Cardiac atrium fibroblast (primary cell): ENCODE results near the gene ING4. TPM values are rescaled to one million over a fixed set of nuclear protein-coding genes. Genes with fewer than 3 reads are reported as not detected.

ENCODE experiments used
- total RNA-seq: library from RNA; depleted of rRNA; stranded (reverse); fragments of >200 nt; gene quantifications from 2 replicates; pipeline ENCODE4 v1.2.3, GENCODE V29; 2015

The ING4 gene
- 20.8 and 26.9 TPM in 2 replicates for total RNA-seq

DNA sequence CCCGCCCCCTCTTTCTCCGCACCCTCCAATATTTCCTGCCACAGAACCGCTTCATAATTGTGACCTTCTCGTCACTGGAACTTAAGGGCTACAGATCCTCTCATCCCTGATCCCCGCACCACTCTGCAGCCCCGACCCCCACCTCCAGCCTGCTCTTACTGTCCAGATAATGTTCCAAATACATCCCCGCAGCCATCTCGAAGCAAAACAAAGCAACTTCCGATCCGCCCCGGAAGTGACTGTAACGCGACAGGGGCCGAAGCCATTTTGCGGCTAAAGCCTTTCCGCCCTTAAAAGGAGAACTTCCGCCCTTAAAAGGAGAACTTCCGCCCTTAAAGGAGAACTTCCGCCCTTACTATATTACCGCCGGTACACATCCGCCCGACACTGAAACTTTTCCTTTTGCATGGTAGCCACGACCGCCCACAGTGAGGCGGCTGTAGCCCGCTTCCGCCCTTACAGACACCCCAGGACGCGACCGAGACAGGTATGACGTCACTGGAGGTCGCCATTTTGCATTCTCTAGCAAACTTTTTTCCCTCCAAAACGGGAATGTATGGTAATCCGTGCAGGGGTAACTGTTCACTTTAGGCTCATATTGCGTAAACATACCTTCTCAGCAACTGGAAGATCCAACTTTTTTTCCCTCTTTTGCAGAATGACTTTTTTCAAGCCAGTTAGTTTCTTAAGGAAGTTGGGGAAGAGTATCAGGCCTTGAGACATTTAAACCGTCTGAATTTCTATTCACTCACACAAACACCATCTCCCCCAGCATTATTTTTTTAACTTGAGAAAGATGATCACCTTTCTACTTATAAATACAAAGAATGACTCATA lies at the start of gene ING4:
TSS of gene ING4 (minus strand) at position 214 of the 837 bp plus-strand sequence. CDS start at position 196, 18 bp downstream.

DNA sequence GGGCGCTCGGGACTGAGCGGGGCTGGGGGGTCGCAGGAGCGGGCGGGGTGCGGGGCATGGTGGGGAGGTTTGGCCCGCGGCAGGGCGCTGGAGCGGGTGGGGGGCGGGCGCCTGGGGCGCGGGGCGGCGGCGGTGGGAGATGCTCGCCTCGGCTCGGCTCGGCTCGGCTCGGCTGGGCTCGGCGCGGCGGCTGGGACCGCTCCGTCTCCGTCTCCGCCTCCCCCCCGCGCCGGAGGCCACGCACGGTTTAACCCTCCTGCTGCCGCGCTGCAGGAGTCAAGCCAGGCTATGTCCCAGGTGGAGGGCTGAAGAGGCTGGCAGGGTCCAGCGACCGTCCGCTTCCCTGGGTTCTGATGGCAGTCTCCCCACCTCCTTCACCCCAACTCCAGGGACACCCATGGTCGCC lies 37.7 kb upstream of the ING4 start, which contains the start of gene PIANP:
TSS of gene PIANP (minus strand) at position 170 of the 406 bp plus-strand sequence. CDS start 2,754 bp downstream, outside the sequence.

DNA sequence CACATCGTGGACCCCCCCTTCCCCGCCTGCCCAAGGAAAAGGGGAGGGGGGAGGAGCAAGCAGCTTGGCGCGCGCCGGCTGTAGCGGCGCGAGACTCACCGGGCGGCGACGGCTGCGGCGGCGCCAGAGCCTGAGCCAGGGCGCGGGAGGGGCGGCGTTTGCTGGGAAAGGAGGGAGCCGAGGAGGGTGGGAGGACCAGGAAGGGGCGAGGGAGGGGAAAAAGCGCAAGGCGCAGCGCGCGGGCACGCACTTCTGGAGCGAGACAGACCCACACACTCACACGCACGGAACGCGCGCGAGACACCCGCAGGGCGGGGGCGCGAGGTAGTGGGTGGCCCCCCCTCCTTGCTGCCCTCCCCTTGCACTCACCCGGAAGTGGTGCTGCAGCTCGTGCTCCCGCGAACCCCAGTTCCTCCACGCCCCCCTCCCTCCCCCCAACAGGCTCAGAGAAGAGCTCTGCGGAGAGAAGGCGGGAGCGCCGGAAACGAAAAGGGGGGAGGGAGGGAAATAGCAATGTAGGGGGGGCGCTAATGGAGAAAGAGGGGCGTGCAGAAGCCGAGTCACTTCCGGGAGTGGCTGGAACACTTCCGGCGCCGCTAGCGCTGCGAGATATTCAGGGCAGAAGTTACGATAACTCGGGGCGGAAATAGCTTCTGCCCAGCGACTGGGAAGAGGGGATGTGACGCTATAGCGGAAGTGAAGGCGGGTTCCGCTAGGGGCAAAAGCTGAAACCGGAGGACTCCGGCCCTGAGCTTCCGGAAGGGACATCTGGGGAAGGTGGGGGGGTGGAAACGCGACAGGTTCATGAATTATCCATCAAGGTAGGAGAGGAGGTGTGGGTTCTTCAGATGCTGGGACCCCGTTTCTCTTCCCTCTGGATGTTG lies 26.3 kb upstream of the ING4 start, which contains the start of gene ZNF384:
TSS of gene ZNF384 (minus strand) at position 377 of the 884 bp plus-strand sequence. CDS start 9,855 bp downstream, outside the sequence.

DNA sequence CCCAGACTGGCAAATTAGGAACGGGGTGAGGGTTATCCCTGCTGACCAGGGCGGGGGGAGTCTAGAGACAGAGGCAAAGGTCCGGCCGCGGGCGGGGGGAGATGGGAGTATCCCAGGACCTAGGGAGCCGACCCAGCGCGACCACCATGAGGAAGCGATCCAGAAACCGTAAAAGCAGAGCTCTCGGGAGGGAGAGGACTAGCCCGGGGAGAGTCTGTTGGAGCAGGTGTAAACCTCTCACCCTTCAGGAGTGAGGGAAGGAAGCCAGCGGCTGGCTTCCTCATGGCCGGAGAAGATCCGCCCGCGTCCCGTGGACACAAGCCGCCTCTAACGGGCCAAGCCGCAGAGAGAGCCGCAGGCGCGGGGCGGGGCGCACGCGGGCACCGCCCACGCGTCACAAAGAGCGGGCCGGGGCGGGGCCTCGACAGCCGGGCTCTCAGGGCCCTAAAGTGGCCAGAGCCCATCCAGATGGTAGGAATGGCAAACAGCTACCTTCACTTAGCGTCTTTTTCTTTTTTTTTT lies 15.8 kb downstream of the ING4 start, which contains the start of gene ACRBP:
TSS of gene ACRBP (minus strand) at position 350 of the 522 bp plus-strand sequence. CDS start at position 284, 66 bp downstream.

DNA sequence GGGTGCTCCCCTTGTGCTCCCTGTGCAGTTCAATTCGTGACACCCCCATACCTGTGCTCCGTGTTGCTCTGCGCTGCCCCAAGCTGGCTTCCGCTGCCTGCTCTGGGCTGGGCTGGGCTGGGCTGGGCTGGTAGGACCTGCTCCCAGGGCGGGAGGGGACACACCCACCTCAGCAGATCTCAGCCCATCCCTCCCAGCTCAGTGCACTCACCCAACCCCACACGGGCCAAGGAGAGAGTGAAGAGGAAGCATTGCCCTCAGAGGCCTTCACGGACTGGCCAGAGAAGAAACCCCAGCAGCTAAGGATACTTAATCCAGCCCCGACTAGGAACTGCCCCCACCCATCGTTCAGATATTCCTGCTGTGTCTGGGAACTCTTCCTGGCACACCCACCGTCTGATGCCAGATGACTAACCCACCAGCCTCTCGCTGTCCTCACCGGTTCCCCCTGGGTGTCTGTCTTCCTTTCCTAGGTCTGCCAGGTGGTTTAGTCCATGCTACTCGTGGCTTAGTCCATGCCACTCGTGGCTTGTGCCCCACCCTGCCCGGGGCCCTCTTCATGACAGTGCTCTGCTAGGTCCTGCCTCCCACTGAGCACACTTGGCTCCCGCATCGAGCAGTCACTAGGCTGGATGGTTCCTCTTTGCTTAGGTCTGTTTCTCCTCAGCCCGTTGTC lies 26.9 kb downstream of the ING4 start, which contains the start of gene LPAR5:
TSS of gene LPAR5 (minus strand) at position 104 of the 676 bp plus-strand sequence. CDS start 14,711 bp downstream, outside the sequence.

Other genes with a start within 250 kb of the ING4 start
- gene CD27, start 218.2 kb downstream of the ING4 start, total RNA-seq, result not detected in 2 replicates
- 12.6 and 19.3 TPM in 2 replicates for gene TAPBPL, start 211.1 kb downstream of the ING4 start, total RNA-seq
- 3.1 and 3.8 TPM in 2 replicates for gene VAMP1, start 192.4 kb downstream of the ING4 start, total RNA-seq
- gene MRPL51, start 169.9 kb downstream of the ING4 start, total RNA-seq, result 46.6 and 82.8 TPM in 2 replicates
- 19.9 and 26.5 TPM in 2 replicates for gene NCAPD2, start 169.0 kb downstream of the ING4 start, total RNA-seq
- gene GAPDH, start 128.6 kb downstream of the ING4 start, total RNA-seq, result 11,290 and 11,537 TPM in 2 replicates
- 11.7 and 12.3 TPM in 2 replicates for gene IFFO1, start 107.1 kb downstream of the ING4 start, total RNA-seq
- 20.1 and 27.1 TPM in 2 replicates for gene NOP2, start 94.8 kb downstream of the ING4 start, total RNA-seq
- 144 and 191 TPM in 2 replicates for gene CHD4, start 55.7 kb downstream of the ING4 start, total RNA-seq
- gene LPAR5, start 27.2 kb downstream of the ING4 start, total RNA-seq, result not detected in 2 replicates
- gene ACRBP, start 15.7 kb downstream of the ING4 start, total RNA-seq, result 0.32 TPM in 1 of 2 replicates, not detected in the other
- gene ZNF384, start 26.3 kb upstream of the ING4 start, total RNA-seq, result 25.1 and 33.4 TPM in 2 replicates
- gene PIANP, start 37.7 kb upstream of the ING4 start, total RNA-seq, result not detected in 2 replicates
- 85.7 and 96.7 TPM in 2 replicates for gene COPS7A, start 60.9 kb upstream of the ING4 start, total RNA-seq
- gene MLF2, start 90.0 kb upstream of the ING4 start, total RNA-seq, result 194 and 295 TPM in 2 replicates
- gene PTMS, start 103.2 kb upstream of the ING4 start, total RNA-seq, result 162 and 171 TPM in 2 replicates
- 0.16 TPM in 1 of 2 replicates, not detected in the other for gene LAG3, start 109.4 kb upstream of the ING4 start, total RNA-seq
- gene CD4, start 126.4 kb upstream of the ING4 start, total RNA-seq, result 2.6 and 2.9 TPM in 2 replicates
- 2.6 and 7.0 TPM in 2 replicates for gene GPR162, start 158.7 kb upstream of the ING4 start, total RNA-seq
- gene P3H3, start 165.3 kb upstream of the ING4 start, total RNA-seq, result 33.7 and 53.1 TPM in 2 replicates
- gene GNB3, start 177.8 kb upstream of the ING4 start, total RNA-seq, result 2.5 TPM in 1 of 2 replicates, not detected in the other
- 8.3 and 16.2 TPM in 2 replicates for gene CDCA3, start 188.2 kb upstream of the ING4 start, total RNA-seq
- gene USP5, start 189.0 kb upstream of the ING4 start, total RNA-seq, result 48.9 and 59.5 TPM in 2 replicates
- gene TPI1, start 204.4 kb upstream of the ING4 start, total RNA-seq, result 2,290 and 2,319 TPM in 2 replicates
- gene SPSB2, start 210.2 kb upstream of the ING4 start, total RNA-seq, result 2.4 and 3.8 TPM in 2 replicates
- gene LRRC23, start 241.7 kb upstream of the ING4 start, total RNA-seq, result 7.2 and 8.1 TPM in 2 replicates